SK-N-SH (cell line): ENCODE data around the gene PRRT1B. TPM values are rescaled to one million over a fixed set of nuclear protein-coding genes. Genes with fewer than 3 reads are reported as not detected.

Experiments used
- CTCF ChIA-PET: fragments of 300-600, 350-600 bp; formaldehyde crosslinking; extraction: SDS; loops from one replicate; lab custom pipeline; 2021; lab: Yijun Ruan, JAX
- POLR2A ChIA-PET: fragments of 350-600 bp; sonication (Branson Sonifier 250); formaldehyde crosslinking; extraction: SDS; loops from one replicate; lab custom pipeline; 2020; ENCODE audit warnings: antibody characterized with exemption, inconsistent platforms; lab: Yijun Ruan, JAX
- DNase-seq: peaks from one replicate; pipeline ENCODE4 v3.0.0; 2012
- H2AFZ ChIP-seq: fragments of 200-600 bp; sonication (generic); 2 replicates; pipeline ENCODE4 v1.8.1; 2016; ENCODE audit warnings: antibody characterized with exemption, mild to moderate bottlenecking, low read depth
- H3F3A ChIP-seq: fragments of 200-600 bp; sonication (generic); replicated peaks from 2 replicates; pipeline ENCODE3; 2016; ENCODE audit warnings: antibody characterized with exemption, mild to moderate bottlenecking; ENCODE audit not compliant: insufficient read depth
- H3K27ac ChIP-seq, 2 experiments: fragments of 200-500 bp in 1 of 2; fragments of 200-600 bp in 1 of 2; sonication (Bioruptor generic) in 1 of 2; sonication (generic), shearing (Covaris generic) in 1 of 2; 2 replicates each; pipeline versions ENCODE4 v1.5.1 to v1.6.1; 2014 to 2016; ENCODE audit warnings: low read depth in 2 of 2, inconsistent platforms in 1 of 2, low read length in 1 of 2, mild to moderate bottlenecking in 1 of 2, mixed read lengths in 1 of 2
- H3K27me3 ChIP-seq: fragments of 200-600 bp; sonication (generic), shearing (Covaris generic); 2 replicates; pipeline ENCODE4 v1.6.1; 2016; ENCODE audit warnings: mixed run types; ENCODE audit not compliant: insufficient read depth
- H3K36me3 ChIP-seq, 2 experiments: fragments of 200-500 bp in 1 of 2; fragments of 200-600 bp in 1 of 2; sonication (Bioruptor generic) in 1 of 2; sonication (generic) in 1 of 2; replicated peaks in 1 of 2; 2 replicates each; pipeline versions ENCODE3 to v1.5.1; 2014 to 2016; ENCODE audit warnings: low read length in 1 of 2, mild to moderate bottlenecking in 1 of 2; ENCODE audit not compliant: insufficient read depth in 2 of 2, control insufficient read depth in 1 of 2
- H3K4me1 ChIP-seq, 2 experiments: fragments of 200-500 bp in 1 of 2; fragments of 200-600 bp in 1 of 2; sonication (Bioruptor generic) in 1 of 2; sonication (generic), shearing (Covaris generic) in 1 of 2; 2 replicates each; pipeline versions ENCODE4 v1.5.1 to v1.6.1; 2014 to 2016; ENCODE audit warnings: low read depth in 1 of 2, low read length in 1 of 2, mixed run types in 1 of 2; ENCODE audit not compliant: insufficient read depth in 2 of 2, control insufficient read depth in 1 of 2
- H3K4me2 ChIP-seq: fragments of 200-600 bp; sonication (generic), shearing (Covaris generic); 2 replicates; pipeline ENCODE4 v1.6.1; 2017; ENCODE audit warnings: mixed run types
- H3K4me3 ChIP-seq, 2 experiments: fragments of 200-500 bp in 1 of 2; fragments of 200-600 bp in 1 of 2; sonication (Bioruptor generic) in 1 of 2; sonication (generic), shearing (Covaris generic) in 1 of 2; 2 replicates each; pipeline versions ENCODE4 v1.5.1 to v1.8.1; 2014 to 2016; ENCODE audit warnings: low read depth in 2 of 2, inconsistent platforms in 1 of 2, low read length in 1 of 2, mild to moderate bottlenecking in 1 of 2, mixed read lengths in 1 of 2, moderate library complexity in 1 of 2
- H3K79me2 ChIP-seq: fragments of 200-600 bp; sonication (generic); 2 replicates; pipeline ENCODE4 v1.8.1; 2017; ENCODE audit warnings: mild to moderate bottlenecking; ENCODE audit not compliant: insufficient read depth
- H3K9ac ChIP-seq: fragments of 200-600 bp; sonication (generic); 2 replicates; pipeline ENCODE4 v1.6.1; 2017; ENCODE audit warnings: mixed run types
- H3K9me2 ChIP-seq: fragments of 200-600 bp; sonication (generic); 2 replicates; pipeline ENCODE4 v1.6.1; 2017; ENCODE audit warnings: mixed run types
- H3K9me3 ChIP-seq: fragments of 200-600 bp; sonication (generic); 2 replicates; pipeline ENCODE4 v1.6.1; 2017; ENCODE audit warnings: mixed run types, mild to moderate bottlenecking, moderate library complexity
- H4K20me1 ChIP-seq: fragments of 200-600 bp; sonication (generic); 2 replicates; pipeline ENCODE4 v1.6.1; 2017; ENCODE audit warnings: mild to moderate bottlenecking, mixed run types; ENCODE audit not compliant: insufficient read depth
- CTCF ChIP-seq: fragments of 200-600 bp; sonication (generic); IDR thresholded peaks from 2 replicates; pipeline ENCODE4 v1.6.1; 2017; ENCODE audit warnings: antibody characterized with exemption, mild to moderate bottlenecking, moderate library complexity
- ELF1 ChIP-seq: IDR thresholded peaks from 2 replicates; pipeline ENCODE4 v1.4.0; 2012
- EP300 ChIP-seq, 2 experiments: IDR thresholded peaks; 2 replicates each; pipeline versions ENCODE4 v1.4.0 to v1.6.1; 2012; ENCODE audit warnings: borderline replicate concordance in 1 of 2, low read depth in 1 of 2, low read length in 1 of 2
- EZH2phosphoT487 ChIP-seq: fragments of 200-600 bp; sonication (generic); IDR thresholded peaks from 2 replicates; pipeline ENCODE4 v1.6.1; 2017; ENCODE audit warnings: low read depth, mixed run types, mild to moderate bottlenecking, antibody characterized with exemption, moderate library complexity, borderline replicate concordance
- FOXM1 ChIP-seq: IDR thresholded peaks from 2 replicates; pipeline ENCODE4 v1.4.0; 2012; ENCODE audit warnings: low read depth, mild to moderate bottlenecking
- IRF3 ChIP-seq: fragments of 150-350 bp; IDR thresholded peaks from 2 replicates; pipeline ENCODE4 v1.6.1; 2016; ENCODE audit warnings: mild to moderate bottlenecking, low read depth, low read length
- MXI1 ChIP-seq: IDR thresholded peaks from 2 replicates; pipeline ENCODE4 v1.6.1; 2012; ENCODE audit warnings: mild to moderate bottlenecking, low read depth, low read length, improper control_type of control experiment
- RAD21 ChIP-seq: IDR thresholded peaks from 2 replicates; pipeline ENCODE4 v1.6.1; 2012; ENCODE audit warnings: mild to moderate bottlenecking, low read length
- RFX5 ChIP-seq: IDR thresholded peaks from 2 replicates; pipeline ENCODE4 v1.6.1; 2012; ENCODE audit warnings: mild to moderate bottlenecking, improper control_type of control experiment, low read length
- RXRA ChIP-seq: IDR thresholded peaks from 2 replicates; pipeline ENCODE4 v1.4.0; 2012; ENCODE audit warnings: low read depth, mild to moderate bottlenecking, borderline replicate concordance
- SMC3 ChIP-seq: IDR thresholded peaks from 2 replicates; pipeline ENCODE4 v1.6.1; 2012; ENCODE audit warnings: low read depth, low read length, improper control_type of control experiment
- TAF1 ChIP-seq: IDR thresholded peaks from 2 replicates; pipeline ENCODE4 v1.6.1; 2012; ENCODE audit warnings: low read depth, mild to moderate bottlenecking, low read length, moderate library complexity, borderline replicate concordance
- TEAD4 ChIP-seq: IDR thresholded peaks from 2 replicates; pipeline ENCODE4 v1.4.0; 2012; ENCODE audit warnings: mild to moderate bottlenecking, borderline replicate concordance; ENCODE audit not compliant: insufficient read depth
- ZBTB33 ChIP-seq: IDR thresholded peaks from 2 replicates; pipeline ENCODE4 v1.4.0; 2012; ENCODE audit warnings: low read depth, borderline replicate concordance
- WGBS: methylation state at CpG from one replicate; pipeline ENCODE4 v1.1.6; 2017; ENCODE audit warnings: low lambda C conversion rate; 5-methylcytosine and 5-hydroxymethylcytosine counted together
- polyA plus RNA-seq, 3 experiments: library from polyadenylated mRNA; depleted of rRNA; stranded (reverse); fragments of >200 nt; gene quantifications; 2 replicates each; pipeline ENCODE4 v1.2.3, GENCODE V29; 2012

PRRT1B gene
- polyA plus RNA-seq, 1 of the 3 experiments (the other 2 are of a cell fraction) = not detected

DNA sequence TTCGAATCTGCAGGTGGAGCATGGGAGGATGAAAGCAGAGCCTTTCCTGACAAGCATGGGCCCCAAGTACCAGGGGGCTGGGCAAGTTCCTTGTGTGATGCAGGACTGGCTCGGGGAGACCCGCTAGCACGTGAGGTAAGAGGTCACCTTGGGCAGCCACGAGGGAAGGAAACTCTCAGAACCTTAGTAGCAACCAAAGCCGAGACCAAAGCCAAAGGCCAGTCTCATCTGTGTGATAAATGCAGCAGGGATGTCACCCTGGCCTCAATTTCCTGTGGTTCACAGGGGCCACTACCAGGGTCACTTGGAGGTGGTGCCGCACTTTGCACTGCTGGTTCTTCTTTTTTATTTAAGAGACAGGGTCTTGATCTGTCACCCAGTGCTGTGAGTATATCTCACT, 39.5 kb downstream of the PRRT1B start:
- no peaks in the 10 kb centered on the region for H3K9me2 ChIP-seq
- no peak overlapping the region for H3K9ac ChIP-seq
- H3K27me3 ChIP-seq = no peaks in the 10 kb centered on the region
- H3K4me3 ChIP-seq = no peak overlapping the region
- H3K79me2 ChIP-seq = no peaks in the 10 kb centered on the region
- H3K36me3 ChIP-seq = peaks cover 5 to 36% of the 10 kb centered on the region in 2 experiments
- no peak for TF ChIP-seq TEAD4
- H3K27ac ChIP-seq = no peak overlapping the region
- H3F3A ChIP-seq = no peaks in the 10 kb centered on the region
- no peaks in the 10 kb centered on the region for H4K20me1 ChIP-seq
- 76% methylated on average over 2 of the region's 7 CpGs for WGBS
- no peak for DNase-seq
- ChIA-PET CTCF (interaction anchor here (0.8 to 2.2 kb wide), 2 partner anchors 154 to 156 kb away, joined by 3 to 6 read pairs; no protein-coding TSS in a partner anchor), POLR2A (no interaction called here)
- no peak overlapping the region for H2AFZ ChIP-seq
- H3K4me1 ChIP-seq = no peaks in the 10 kb centered on the region; a peak in 1 of 4 replicates
- no peak overlapping the region for H3K4me2 ChIP-seq
- no peaks in the 10 kb centered on the region for H3K9me3 ChIP-seq

- Histone ChIP-seq H3K4me1 (no peaks in the 10 kb centered on the region), H3K27ac (no peak overlapping the region), H3K27me3 (no peaks in the 10 kb centered on the region), H4K20me1 (no peaks in the 10 kb centered on the region), H3F3A (no peaks in the 10 kb centered on the region), H3K79me2 (no peaks in the 10 kb centered on the region), H3K9me2 (no peaks in the 10 kb centered on the region), H3K9ac (no peak overlapping the region)
- no peak for DNase-seq
- CTCF ChIA-PET = interaction anchor here (2.2 kb wide), 1 partner anchor 155 kb away, joined by 6 read pairs; no protein-coding TSS in a partner anchor
- TF ChIP-seq TAF1 (no peak), MXI1 (no peak), IRF3 (no peak), FOXM1 (no peak), EZH2phosphoT487 (no peak), SMC3 (no peak), RAD21 (no peak), ZBTB33 (no peak), CTCF (no peak), ELF1 (no peak), RFX5 (no peak), RXRA (no peak), EP300 (IDR thresholded peaks at IDR 0.05; ENCODE audit: borderline replicate concordance in 1 of 2, low read depth in 1 of 2, low read length in 1 of 2) (no peak)
- TF ChIP-seq, all 33 proteins: peak for 0
- H3K4me3 ChIP-seq = no peak overlapping the region
- H2AFZ ChIP-seq = no peak overlapping the region
- 78% methylated on average over 3 of the region's 8 CpGs for whole genome bisulfite sequencing
- POLR2A ChIA-PET = interaction anchor here (0.6 kb wide), 1 partner anchor 20 kb away, joined by 3 read pairs; no protein-coding TSS in a partner anchor
- H3K36me3 ChIP-seq = peaks cover 5 to 31% of the 10 kb centered on the region in 2 experiments
- H3K4me2 ChIP-seq = no peak overlapping the region
- H3K9me3 ChIP-seq = no peaks in the 10 kb centered on the region
These were observed 40.1 kb downstream of the PRRT1B start for GRCh38 chr9:131585375-131585774.
